ENCODE results near the gene GEMIN2.

GRCh38 chr14:39175445-39176262 is 61.5 kb downstream of the GEMIN2 start:
- TF ChIP-seq GATA2 (IDR thresholded peaks at IDR 0.05; ENCODE audit: low read depth, low read length) (no peak), GATA3 (IDR thresholded peaks at IDR 0.05; ENCODE audit: low read depth, low read length) (no peak)
